Fibroblast of lung (primary cell): ENCODE measurements around the gene RGS17.

Source experiments
- CTCF ChIP-seq, 2 donors: IDR thresholded peaks in 1 of 2; conservative IDR thresholded peaks in 1 of 2; 1 replicate in 1 of 2; 2 replicates in 1 of 2; pipeline ENCODE4 v1.5.1; 2011 to 2012; ENCODE audit warnings: low read length in 2 of 2, control low read depth in 1 of 2, inconsistent platforms in 1 of 2, low read depth in 1 of 2, mild to moderate bottlenecking in 1 of 2
- EZH2 ChIP-seq: IDR thresholded peaks from 2 replicates; pipeline ENCODE4 v1.5.1; 2012; ENCODE audit warnings: low read length, control low read depth, mild to moderate bottlenecking; ENCODE audit errors: missing control alignments

- TF ChIP-seq CTCF (conservative IDR thresholded peaks at IDR 0.05 in 1 of 2, IDR thresholded peaks at IDR 0.05 in 1 of 2; ENCODE audit: low read depth in 1 of 2, low read length in 2 of 2) (no peak), EZH2 (no peak)
Measured at GRCh38 chr6:153059311-153059710, 71.8 kb downstream of the RGS17 start.
